Cardiac fibroblast (primary cell): ENCODE results near the gene NUB1.

Source experiments
- DNase-seq, 2 donors: peaks; one replicate each; pipeline versions ENCODE4 v3.0.0 to v3.0.0-alpha.2; 2010; ENCODE audit warnings: low read depth in 2 of 2
- H3K4me3 ChIP-seq, 2 donors: replicated peaks in 1 of 2; 1 replicate in 1 of 2; 2 replicates in 1 of 2; pipeline ENCODE4 v1.5.1; 2011; ENCODE audit warnings: low read depth in 2 of 2, low read length in 2 of 2, mild to moderate bottlenecking in 2 of 2, moderate library complexity in 1 of 2
- CTCF ChIP-seq: IDR thresholded peaks from one replicate; pipeline ENCODE4 v1.5.1; 2011; ENCODE audit warnings: low read depth, mild to moderate bottlenecking, low read length, inconsistent platforms

The NUB1 gene

GRCh38 chr7:151415375-151416105 is 73.9 kb downstream of the NUB1 start:
- no peak for TF ChIP-seq CTCF
- H3K4me3 ChIP-seq, result no peak overlapping the region
- DNase-seq, result peak; percentile 69 to 88

GRCh38 chr7:151416112-151416940 is 74.7 kb downstream of the NUB1 start:
- H3K4me3 ChIP-seq, result no peak overlapping the region
- no peak for DNase-seq
- TF ChIP-seq CTCF, result no peak

GRCh38 chr7:151416941-151417315 is 75.3 kb downstream of the NUB1 start:
- H3K4me3 ChIP-seq, result no peak overlapping the region
- no peak for TF ChIP-seq CTCF
- DNase-seq, result peak; percentile 52 to 79

- no peak for TF ChIP-seq CTCF
- DNase-seq, result no peak
- no peak overlapping the region for H3K4me3 ChIP-seq
Measured at GRCh38 chr7:151420144-151420543, 78.5 kb downstream of the NUB1 start.

- DNase-seq, result no peak
- no peak for TF ChIP-seq CTCF
- no peak overlapping the region for H3K4me3 ChIP-seq
Measured at GRCh38 chr7:151422212-151422611, 80.6 kb downstream of the NUB1 start.

- H3K4me3 ChIP-seq, result no peak overlapping the region
- no peak for TF ChIP-seq CTCF
- no peak for DNase-seq
Measured at GRCh38 chr7:151423226-151423625, 81.6 kb downstream of the NUB1 start.
